ENCODE measurements around the gene PFKM. TPM values are rescaled to one million over a fixed set of nuclear protein-coding genes. Genes with fewer than 3 reads are reported as not detected.
"Not testable (repeated sequence)": the region's sequence is repeated elsewhere in the genome, so short reads cannot be mapped to it uniquely, and the experiment has no call there.

PFKM gene
- total RNA-seq, 4 donors from 2014 or later, result 55.6 to 71.3 (median 63.4) TPM

- TF ChIP-seq, protein P1, sequence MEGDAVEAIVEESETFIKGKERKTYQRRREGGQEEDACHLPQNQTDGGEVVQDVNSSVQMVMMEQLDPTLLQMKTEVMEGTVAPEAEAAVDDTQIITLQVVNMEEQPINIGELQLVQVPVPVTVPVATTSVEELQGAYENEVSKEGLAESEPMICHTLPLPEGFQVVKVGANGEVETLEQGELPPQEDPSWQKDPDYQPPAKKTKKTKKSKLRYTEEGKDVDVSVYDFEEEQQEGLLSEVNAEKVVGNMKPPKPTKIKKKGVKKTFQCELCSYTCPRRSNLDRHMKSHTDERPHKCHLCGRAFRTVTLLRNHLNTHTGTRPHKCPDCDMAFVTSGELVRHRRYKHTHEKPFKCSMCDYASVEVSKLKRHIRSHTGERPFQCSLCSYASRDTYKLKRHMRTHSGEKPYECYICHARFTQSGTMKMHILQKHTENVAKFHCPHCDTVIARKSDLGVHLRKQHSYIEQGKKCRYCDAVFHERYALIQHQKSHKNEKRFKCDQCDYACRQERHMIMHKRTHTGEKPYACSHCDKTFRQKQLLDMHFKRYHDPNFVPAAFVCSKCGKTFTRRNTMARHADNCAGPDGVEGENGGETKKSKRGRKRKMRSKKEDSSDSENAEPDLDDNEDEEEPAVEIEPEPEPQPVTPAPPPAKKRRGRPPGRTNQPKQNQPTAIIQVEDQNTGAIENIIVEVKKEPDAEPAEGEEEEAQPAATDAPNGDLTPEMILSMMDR (IDR thresholded peaks at IDR 0.05), result no peak
- no peak for TF ChIP-seq POLR2A (IDR thresholded peaks at IDR 0.05; ENCODE audit: low read depth)
- TF ChIP-seq POLR2AphosphoS5 (IDR thresholded peaks at IDR 0.05), result no peak
- no peak for TF ChIP-seq EP300 (IDR thresholded peaks at IDR 0.05)
- H3K9me3 ChIP-seq, result no peaks in the 10 kb centered on the region
- H3K27me3 ChIP-seq, result no peaks in the 10 kb centered on the region
- H3K4me3 ChIP-seq, result no peak overlapping the region
- H3K4me1 ChIP-seq, result no peaks in the 10 kb centered on the region
- no peak overlapping the region for H3K27ac ChIP-seq (replicated peaks in 1 of 4)
- peaks cover 52 to 100% (median 98%) of the 10 kb centered on the region in 4 donors for H3K36me3 ChIP-seq
- no peak for DNase-seq (ENCODE audit: extremely low spot score)
- intact Hi-C loops (cut with DNase I), result no loop called here
- WGBS, result 76% methylated on average over 6 of the region's 7 CpGs
Measured at GRCh38 chr12:48142818-48143674, 23.9 kb downstream of the PFKM start.

GRCh38 chr12:48143898-48144297 is 24.7 kb downstream of the PFKM start:
- WGBS, result 88% methylated on average over 2 of the region's 2 CpGs
- TF ChIP-seq EP300 (IDR thresholded peaks at IDR 0.05) (no peak), POLR2A (IDR thresholded peaks at IDR 0.05; ENCODE audit: low read depth) (no peak), POLR2AphosphoS5 (IDR thresholded peaks at IDR 0.05) (no peak)
- TF ChIP-seq, protein P1 (IDR thresholded peaks at IDR 0.05), result no peak
- Histone ChIP-seq H3K4me3 (no peak overlapping the region), H3K27me3 (no peaks in the 10 kb centered on the region), H3K36me3 (peaks cover 54 to 100% (median 96%) of the 10 kb centered on the region in 4 donors), H3K27ac (replicated peaks in 1 of 4) (no peak overlapping the region), H3K9me3 (no peaks in the 10 kb centered on the region), H3K4me1 (no peaks in the 10 kb centered on the region)
- DNase-seq (ENCODE audit: extremely low spot score), result no peak
- intact Hi-C loops (cut with DNase I), result no loop called here

GRCh38 chr12:48145981-48146380 is 26.8 kb downstream of the PFKM start:
- Histone ChIP-seq H3K9me3 (no peaks in the 10 kb centered on the region), H3K4me1 (no peaks in the 10 kb centered on the region), H3K36me3 (peaks cover 58 to 100% (median 96%) of the 10 kb centered on the region in 4 donors), H3K4me3 (no peak overlapping the region), H3K27ac (replicated peaks in 1 of 4) (no peak overlapping the region), H3K27me3 (no peaks in the 10 kb centered on the region)
- no peak for DNase-seq (ENCODE audit: extremely low spot score)
- no peak for TF ChIP-seq POLR2AphosphoS5 (IDR thresholded peaks at IDR 0.05)
- TF ChIP-seq POLR2A (IDR thresholded peaks at IDR 0.05; ENCODE audit: low read depth), result no peak
- no peak for TF ChIP-seq EP300 (IDR thresholded peaks at IDR 0.05)
- TF ChIP-seq, protein P1 (IDR thresholded peaks at IDR 0.05), result no peak
- 33% methylated on average over 1 of the region's 1 CpG for WGBS
- intact Hi-C loops (cut with DNase I), result no loop called here

DNA sequence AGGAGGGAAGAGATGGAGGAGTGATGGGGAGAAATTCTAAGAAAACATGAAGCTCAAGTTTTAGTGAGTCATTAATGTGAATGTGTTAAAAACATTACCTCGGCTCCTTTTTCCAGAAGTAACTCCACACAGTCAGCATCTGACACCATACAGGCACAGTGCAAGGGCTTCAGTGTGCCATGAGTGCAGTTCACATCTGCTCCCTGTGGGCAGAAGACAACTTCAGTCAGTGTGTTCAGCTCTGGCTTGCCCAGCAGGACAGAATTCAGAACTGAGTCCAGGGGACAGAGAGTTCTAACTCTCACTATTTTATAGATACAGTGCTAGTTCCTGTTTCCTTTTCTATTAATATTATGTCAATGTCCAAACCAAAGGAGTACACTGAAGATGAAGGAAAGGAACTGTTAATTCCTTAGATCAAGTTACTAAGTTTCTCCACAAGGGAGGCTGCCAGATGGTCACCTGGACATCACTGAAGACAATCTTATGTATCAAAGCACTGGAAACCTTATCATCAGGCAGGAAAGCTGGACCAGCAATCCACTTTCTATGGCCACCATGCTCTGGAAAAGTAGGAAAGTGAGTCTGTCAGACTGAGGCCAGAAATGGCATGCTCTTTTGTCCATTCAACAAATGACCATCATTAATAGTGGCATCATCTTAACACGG is 32.1 kb downstream of the PFKM start:
- intact Hi-C loops (cut with DNase I), result no loop called here
- whole genome bisulfite sequencing, result 84% methylated on average over 2 of the region's 2 CpGs
- H3K4me1 ChIP-seq, result peaks cover 6 to 22% (median 10%) of the 10 kb centered on the region in 4 donors
- no peaks in the 10 kb centered on the region for H3K9me3 ChIP-seq
- peaks cover 51 to 71% (median 66%) of the 10 kb centered on the region in 4 donors for H3K36me3 ChIP-seq
- no peak for DNase-seq (ENCODE audit: extremely low spot score)
- TF ChIP-seq EP300 (IDR thresholded peaks at IDR 0.05) (no peak), POLR2AphosphoS5 (IDR thresholded peaks at IDR 0.05) (no peak)
- TF ChIP-seq, protein P1 (IDR thresholded peaks at IDR 0.05), result no peak
- H3K4me3 ChIP-seq, result no peak overlapping the region
- H3K27me3 ChIP-seq, result no peaks in the 10 kb centered on the region
- H3K27ac ChIP-seq (replicated peaks in 1 of 4), result no peak overlapping the region

DNA sequence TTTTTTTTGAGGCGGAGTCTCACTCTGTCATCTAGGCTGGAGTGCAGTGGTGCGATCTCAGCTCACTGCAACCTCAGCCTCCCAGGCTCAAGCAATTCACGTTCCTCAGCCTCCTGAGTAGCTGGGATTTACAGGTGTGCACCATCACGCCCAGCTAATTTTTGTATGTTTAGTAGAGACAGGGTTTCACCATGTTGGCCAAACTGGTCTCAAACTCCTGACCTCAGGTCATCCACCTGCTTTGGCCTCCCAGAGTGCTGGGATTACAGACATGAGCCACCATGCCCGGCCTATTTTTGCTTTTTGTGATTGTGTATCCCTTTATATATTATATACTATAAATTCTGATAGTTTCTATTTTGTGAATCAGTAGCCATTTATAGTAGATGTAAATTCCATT is 36.6 kb downstream of the PFKM start:
- Histone ChIP-seq H3K4me3 (peak overlapping the region in 1 of 4 donors; percentile 81), H3K36me3 (peaks cover 23 to 26% (median 25%) of the 10 kb centered on the region in 4 donors), H3K4me1 (peaks cover 18 to 34% (median 20%) of the 10 kb centered on the region in 4 donors)
- not testable (repeated sequence) for H3K27ac ChIP-seq (replicated peaks in 1 of 4); DNase-seq (ENCODE audit: extremely low spot score); H3K9me3 ChIP-seq; H3K27me3 ChIP-seq
- intact Hi-C loops (cut with DNase I), result loop anchor here (5.0 kb wide), 1 partner anchor 48 kb away; the partner anchor contains the start of gene SENP1
- WGBS, result 95% methylated on average over 5 of the region's 5 CpGs
